DMS153 treated with DMSO at 0.1 percent for 48 hours (cell line): Measurements from ENCODE around the gene FAM185A.
"Not testable (repeated sequence)": the region's sequence is repeated elsewhere in the genome, so short reads cannot be mapped to it uniquely, and the experiment has no call there.

Experiments
- DNase-seq: peaks from one replicate; lab custom pipeline; 2025; ENCODE audit not compliant: unreplicated experiment; lab: John Stamatoyannopoulos, UW

Gene FAM185A

DNA sequence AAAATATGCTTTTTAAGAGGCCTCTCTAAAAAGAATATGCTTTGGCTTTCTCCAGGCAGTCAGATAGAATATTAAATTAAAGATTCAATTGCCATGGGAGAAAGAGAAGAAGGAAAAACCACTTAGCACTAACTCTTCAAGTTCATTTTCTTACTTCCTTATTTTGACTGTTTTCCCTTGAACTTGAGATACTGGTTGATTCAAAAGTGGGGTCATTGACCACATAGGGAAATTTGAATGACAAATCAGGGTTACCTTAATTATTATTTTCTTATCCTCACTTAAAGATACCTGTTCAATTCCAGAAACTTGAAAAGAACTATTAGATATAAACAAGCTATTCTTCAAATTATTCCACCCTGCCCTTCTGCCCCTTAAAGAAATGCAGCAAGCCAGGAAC, 27.4 kb downstream of the FAM185A start:
- DNase-seq, result not testable (repeated sequence)

DNA sequence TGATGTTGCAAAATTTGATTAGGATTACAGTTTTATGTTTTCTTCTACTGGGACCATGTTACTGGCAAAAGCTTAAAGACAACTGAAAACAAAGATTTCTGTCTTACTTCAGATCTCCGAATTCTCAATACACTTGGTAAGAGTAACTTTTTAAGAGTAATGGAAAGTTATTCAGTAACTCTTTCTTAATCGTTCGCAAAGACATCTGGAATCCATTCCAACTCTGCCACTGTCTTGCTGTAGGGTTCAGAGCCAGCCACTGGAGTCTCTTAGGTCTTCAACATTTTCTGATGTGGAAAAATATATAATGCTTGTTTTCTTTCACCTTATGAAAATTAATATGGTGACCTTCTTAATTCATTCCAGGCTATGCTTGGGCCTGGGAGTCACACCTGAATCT, 29.9 kb downstream of the FAM185A start:
- not testable (repeated sequence) for DNase-seq

DNA sequence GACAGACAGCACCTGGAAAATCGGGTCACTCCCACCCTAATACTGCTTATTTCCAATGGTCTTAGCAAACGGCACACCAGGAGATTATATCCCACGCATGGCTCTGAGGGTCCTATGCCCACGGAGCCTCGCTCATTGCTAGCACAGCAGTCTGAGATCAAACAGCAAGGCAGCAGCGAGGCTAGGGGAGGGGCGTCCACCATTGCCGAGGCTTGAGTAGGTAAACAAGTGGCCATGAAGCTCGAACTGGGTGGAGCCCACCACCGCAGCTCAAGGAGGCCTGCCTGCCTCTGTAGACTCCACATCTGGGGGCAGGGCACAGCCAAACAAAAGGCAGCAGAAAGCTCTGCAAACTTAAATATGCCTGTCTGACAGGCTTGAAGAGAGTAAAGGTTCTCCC, 32.1 kb downstream of the FAM185A start:
- DNase-seq, result not testable (repeated sequence)

DNA sequence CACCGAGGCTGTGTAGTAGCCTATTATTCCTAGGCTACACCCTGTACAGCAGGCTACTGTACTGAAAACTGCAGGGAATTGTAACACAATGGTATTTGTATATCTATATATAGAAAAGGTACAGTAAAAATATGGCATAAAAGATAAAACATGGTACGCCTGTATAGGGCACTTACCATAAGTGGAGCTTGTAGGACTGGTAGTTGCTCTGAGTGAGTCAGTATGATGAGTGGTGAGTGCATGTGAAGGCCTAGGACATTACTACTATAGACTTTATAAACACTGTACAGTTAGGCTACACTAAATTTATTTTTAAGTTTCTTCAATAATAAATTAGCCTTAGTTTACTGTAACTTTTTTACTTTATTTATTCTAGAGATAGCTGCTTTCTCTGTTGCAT, 40.0 kb downstream of the FAM185A start:
- not testable (repeated sequence) for DNase-seq

DNA sequence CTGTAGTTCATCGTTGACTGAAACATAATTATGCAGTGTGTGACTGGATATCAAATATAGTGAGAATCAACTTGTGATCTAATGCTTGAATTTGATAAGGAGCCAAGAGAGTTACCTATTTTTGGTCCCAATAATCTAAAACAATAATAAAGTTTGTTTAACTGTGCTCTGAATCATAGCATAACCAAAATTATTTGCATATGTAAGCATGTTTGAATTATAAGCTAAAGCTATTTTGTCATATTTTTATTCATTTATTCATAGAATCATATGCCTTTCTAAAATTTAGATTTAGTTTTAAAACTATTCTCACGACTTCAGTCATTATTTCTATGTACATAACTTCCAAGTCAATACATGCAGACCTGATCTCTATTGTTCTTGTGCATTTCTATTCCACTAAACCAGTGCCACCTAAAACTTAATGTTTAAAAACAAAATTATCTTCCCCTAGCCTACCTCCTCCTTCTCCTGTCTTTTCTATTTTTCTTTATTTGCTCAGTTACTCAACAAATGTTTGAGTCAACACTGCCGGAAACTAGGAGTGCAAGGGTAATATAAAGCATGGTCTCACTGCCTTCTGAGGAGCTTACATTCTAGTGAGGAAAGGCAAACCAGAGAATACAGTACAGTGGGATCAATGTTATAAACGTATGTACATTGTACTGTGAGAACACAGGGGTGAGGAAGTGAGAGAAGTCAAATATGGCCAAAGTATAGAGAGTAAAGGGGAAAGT, 41.7 kb downstream of the FAM185A start:
- not testable (repeated sequence) for DNase-seq

DNA sequence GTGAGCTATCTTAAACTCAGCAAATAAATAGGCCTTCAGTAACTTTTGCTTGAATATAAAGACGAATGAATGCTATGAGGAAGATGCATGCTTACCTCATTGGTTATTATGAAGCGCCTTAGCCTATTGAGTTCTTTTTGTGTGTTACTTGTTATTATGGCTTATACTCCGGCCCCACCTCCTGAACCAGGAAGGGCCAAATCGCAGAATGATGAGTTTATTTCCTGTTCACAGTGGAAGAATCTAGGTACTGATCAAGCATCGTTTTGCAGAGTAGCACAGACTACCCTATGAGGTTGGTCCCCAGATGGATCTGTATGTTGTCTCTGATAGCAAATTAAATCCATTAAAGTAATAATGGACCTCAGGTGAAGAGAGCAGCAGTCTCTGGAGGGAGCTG, 42.6 kb downstream of the FAM185A start:
- not testable (repeated sequence) for DNase-seq

DNA sequence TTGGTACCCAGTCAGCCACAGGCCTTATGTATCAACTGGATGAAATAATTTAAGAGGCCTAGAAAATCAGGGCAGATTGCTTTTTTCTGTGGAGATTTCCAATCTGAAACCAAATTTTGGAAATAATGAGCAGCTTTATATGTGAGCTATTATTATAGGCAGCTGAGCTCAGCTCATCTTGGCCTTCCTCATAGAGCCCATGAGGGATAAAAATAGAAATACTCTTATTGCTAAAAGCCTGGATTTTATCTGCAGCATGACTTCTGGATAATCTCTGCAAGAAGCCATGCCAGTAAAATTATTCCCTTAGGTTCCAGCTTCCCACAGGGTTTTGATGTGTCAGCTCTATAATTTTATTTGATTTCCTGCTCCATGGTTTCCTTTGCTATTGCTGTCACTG, 43.0 kb downstream of the FAM185A start:
- not testable (repeated sequence) for DNase-seq

DNA sequence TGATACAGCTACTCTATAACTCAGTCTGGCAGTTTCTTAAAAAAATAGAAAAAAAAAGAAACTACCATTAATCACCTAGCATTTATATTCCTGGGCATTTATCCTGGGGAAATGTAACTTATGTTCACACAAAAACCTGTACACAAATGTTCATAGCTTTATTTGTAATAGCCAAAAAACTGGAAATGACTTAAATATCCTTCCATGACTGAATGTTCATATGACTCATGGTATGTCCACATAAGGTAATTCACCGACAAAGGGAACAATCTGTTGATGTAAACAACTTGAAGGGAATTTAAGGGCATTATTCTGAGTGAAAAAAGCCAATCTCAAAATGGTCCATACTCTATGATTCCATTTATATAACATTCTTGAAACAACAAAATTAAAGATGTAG, 45.8 kb downstream of the FAM185A start:
- not testable (repeated sequence) for DNase-seq

DNA sequence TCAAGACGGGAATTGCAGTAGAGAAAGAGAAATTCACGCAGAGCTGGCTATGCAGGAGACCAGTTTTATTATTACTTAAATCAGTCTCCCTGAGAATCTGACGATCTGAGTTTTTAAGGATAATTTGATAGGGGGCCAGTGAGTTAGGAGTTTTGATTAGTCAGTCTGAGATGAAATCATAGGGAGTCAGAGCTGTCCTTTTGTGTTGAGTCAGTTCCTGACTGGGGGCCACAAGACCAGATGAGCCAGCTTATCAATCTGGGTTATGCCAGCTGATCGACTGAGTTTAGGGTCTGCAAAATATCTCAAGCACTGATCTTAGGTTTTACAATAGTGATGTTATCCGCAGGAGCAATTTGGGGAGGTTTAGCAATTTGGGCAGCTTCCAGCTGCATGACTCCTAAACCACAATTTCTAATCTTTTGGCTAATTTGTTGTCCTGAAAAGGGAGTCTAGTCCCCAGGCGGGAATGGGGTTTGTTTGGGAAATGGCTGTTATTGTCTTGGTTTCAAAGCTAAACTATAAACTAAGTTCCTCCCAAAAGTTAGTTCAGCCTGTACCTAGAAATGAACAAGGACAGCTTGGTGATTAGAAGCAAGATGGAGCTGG, 47.3 kb downstream of the FAM185A start:
- DNase-seq, result not testable (repeated sequence)

DNA sequence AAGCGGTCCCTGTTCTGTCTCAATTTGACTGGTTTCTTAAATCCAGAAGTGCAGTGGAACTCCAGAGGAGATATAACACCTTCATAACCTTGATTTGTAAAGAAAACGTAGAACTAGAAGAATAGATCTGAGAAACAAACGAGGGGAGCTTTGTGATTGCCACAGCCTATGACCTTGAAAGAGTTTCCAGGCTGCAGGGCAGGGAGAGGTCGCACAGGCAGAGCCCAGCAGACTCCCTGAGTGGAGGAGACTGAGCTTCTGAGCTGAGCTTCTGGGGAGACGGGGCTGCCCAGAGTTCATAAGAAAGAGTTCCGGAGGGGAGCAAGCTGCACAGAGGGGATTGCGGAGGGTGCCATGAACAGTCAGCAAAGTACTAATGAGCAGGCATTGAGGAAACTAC, 57.8 kb downstream of the FAM185A start:
- no peak for DNase-seq

DNA sequence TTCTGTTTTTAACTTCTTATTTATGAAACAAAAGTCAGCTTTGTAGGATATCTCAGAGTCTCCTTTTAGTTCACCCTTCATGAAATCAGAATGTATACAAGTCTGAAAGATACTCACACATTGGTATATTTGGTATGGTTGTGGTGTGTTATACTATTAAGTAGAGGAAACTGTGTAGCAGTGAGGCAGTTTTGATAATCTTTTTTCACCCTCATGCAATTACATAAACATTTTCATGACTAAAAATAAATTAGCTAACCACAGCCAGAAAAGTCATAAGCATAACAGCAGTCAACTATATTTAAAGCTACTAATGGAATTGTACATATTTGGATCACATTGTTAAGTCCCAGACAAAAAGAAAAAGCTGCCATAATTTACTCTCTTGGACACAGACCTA, 62.1 kb downstream of the FAM185A start:
- no peak for DNase-seq

DNA sequence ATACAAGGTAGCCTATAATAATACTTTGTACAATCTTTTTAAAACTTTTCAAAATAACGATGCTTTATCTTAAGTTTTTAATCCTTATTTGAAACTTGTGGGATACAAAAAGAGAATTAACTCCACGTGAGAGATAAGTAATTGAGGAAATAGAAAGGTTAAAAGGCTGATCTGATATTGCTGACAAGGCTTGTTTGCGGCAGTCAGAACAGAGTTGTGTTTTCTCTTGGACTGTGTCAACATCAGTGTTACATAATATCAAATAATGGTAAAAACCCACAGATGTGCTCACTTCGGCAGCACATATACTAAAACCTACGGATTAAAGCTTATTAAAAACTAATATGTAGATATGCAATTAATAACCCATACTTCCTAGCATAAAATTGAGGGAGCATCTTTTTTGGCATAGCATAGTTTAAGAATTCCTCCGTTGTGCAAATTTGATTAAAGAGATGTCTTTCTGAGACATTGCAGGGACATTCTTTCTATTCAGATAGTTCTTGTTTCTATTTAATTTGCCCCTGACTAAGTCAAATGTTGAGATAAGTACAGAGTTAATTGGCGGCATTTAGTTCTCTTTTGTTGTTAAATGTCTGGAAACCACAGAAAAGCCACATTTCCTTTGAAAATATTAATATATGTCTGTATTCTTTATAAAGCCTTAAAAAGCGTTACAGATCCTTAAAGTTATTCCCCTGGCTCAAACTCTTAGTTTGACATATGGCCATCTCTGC, 63.3 kb downstream of the FAM185A start:
- DNase-seq, result no peak

DNA sequence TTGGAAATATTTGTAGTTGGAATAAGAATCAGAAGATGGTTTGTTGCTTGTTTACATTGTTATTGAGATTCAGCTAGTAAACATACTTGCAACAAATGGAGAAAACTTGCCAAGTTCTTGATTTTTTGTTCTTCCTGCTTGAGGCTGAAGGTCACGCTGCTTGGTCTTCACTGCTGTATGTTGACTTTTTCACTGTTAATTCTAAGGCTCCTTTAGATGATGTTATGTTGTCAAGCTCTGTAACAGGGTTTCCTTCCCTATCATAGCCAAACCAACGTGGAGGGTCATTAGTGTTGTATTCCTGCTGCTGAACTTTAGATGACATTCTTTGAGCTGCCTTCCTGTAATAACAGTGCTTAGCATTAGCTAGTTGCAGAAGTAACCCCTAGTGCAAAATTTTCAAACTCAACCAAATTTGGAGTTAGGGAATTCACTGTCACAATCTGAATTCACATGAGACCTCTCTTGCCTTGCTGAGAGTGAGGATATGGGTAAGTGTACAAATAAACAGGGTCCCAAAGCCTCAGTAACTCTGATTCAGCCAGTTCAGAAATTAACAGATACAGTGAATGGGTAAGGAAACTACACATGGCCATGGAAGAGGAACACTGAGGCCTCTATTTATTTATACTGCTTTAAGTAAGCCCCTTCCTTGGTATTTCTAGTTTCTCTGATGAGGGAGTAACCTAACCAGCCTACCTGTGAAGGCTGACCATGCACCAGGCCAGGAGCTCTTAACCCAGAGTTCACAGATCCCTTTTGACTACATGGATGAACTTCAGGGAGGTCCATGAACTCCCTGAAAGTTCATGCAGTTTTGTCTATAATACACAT, 64.6 kb downstream of the FAM185A start:
- no peak for DNase-seq

DNA sequence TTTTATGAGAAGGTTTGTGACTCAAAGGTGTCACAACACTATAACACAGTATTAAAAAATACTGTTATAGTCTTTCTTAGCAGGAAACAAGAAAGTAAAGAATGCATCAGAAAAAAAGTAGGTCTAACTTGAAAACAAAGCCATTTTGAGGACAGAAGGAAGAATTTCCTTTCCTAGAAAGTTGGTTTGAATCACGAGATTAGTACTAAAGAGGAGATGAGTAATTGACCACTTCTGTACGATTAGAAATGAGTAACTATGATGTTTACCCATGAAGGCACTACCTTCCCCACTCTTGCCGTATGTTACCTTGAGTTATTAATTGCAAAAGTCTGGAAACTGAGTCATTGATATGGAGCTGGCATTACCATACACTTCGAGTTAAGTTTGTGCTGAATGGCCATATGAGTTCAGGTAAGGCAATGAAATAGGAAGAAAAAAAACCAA, 65.2 kb downstream of the FAM185A start:
- no peak for DNase-seq

DNA sequence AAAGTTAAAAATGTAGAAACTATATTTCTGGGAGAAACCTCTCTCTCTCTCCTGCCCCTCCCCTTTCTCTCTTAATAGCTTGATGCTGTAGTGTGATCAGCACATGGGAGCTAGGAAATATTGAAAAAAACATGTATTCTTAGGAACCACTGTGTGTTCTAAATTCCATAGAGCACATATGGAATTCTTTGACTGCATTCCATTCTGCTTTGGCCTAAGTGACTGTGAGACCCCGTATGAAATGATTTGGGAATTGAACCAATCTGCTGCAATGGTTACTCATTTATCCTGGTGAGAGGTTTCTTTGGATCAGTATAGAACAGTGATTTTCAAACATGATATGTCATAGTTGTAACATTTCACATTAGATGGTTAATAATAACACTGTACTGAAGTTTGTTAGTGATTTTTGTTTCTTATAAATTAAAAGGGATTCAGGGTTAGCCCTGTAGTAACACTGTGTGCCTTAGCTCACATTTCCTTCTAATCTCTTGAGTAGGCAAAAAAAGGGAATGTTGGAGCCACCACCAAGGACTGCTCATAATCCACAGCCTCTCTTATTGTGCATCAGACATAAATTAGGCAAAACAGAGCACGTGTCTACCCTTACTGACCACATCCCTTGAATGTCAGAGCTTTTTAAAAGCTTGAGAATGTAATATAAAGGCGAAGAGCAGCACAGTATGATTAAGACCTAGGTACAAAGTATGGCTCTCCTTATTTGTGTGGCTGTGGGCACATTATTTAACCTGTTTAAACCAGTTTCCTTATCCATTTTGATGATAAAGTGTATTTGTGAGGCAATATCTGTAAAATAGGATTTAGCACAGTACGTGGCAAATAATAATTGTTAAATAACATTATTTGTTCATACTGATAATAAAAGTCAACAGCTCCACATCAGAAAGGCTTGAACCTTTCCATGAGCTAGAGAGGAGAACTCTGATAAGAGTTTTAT, 69.1 kb downstream of the FAM185A start:
- no peak for DNase-seq

DNA sequence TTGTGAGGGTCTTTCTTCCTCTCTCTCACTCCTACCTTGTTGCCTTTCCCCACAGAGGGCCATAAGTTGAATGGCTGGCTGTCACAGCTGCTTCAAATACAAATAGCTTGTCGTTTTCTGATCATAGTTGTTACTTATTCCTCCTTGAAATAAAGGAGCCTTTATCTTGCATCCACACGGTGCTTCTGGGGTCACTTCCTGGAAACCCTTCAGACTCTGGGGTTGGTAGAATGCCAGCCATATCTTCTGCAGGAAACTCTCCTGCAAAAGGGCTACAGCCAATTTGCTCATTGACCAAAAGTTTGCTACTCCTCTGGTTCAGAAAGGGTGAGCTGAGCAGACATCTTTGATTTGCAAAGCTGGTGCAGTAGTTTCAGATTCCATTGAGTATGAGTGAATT, 70.4 kb downstream of the FAM185A start:
- no peak for DNase-seq

DNA sequence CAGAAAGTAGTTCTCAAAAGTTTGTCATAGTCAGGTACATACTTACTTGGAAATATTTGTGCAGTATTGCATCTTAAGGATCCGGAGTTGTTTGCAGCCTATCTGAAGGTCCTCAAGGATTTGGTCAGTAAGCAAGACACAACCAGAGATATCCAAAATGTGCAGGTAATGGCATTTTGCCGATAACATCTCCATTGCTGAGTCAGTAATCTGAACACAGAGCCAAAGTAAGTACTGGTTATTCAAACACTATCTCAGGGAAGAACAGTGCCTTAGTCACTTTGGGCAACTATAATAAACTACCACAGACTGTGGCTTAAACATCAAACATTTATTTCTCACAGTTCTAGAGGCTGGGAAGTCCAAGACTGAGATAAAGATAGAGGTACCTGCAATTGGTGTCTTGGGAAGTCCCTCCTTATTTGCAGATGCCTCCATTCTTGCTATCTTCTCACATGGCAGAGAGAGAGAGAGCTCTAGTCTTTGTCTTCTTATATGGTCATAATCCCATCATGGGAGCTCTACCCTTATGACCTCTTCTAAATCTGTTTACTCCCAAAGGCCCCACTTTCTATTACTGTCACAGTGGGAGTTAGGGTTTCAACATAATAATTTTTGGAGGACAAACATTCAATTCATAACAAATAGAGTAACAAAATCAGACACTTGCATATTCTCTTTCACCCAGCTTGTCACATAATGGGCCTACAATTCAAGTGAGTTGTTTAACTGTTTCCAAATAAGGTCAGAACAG, 73.4 kb downstream of the FAM185A start:
- no peak for DNase-seq

DNA sequence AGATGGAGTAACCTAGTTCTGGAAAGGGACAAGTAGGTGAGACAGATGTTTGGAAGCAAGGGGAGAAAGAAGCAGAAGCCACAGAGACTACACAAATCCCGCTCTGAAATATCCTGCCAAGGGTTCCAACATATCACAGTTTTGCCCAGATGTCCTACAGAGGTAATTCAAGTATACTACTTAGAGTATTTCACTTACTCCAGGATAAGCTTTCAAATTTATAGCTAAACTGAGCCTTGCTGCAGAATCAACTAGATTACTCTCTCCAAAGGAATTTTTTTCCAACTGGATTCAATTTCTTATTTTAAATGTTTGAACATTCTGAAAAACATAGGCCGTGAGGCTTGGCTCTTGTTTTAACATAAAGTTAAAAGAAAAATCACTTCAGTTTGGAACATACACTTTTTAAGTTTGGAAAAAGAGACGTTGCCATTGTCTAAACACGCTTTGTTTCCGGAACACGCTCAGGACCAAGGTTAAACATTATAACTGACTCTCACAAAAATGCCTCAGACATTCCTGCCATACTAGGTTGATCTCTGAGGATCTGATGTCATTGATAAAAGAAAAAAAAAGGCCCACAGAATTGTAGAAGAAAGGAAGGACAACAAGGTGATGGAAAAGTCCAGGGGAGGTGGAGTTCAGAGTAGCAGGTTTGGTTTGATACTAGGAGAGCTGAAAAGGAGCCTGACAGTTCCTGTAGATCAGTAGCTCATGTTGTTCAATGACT, 74.8 kb downstream of the FAM185A start:
- no peak for DNase-seq

DNA sequence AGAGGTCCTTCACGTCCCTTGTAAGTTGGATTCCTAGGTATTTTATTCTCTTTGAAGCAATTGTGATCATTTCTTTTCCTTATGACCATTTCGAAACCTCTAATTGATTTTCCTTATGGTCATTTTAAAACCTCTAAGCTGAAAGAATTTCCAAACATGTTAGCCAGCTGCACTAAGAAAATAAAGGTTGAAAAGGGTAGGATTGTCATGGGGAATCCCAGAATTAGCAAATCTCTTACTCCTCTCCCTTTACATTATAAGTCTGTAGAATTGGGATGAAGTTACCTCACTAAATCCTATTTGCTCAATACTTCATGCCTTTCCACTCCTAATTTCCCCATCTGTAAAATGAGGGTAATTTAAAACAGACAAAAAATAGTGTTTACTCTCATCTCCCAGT, 79.5 kb downstream of the FAM185A start:
- DNase-seq, result no peak
